Thyroid gland (tissue), 4 donors: ENCODE results near the gene OR2B2.

Experiments
- POLR2A ChIP-seq, 2 donors: fragments of 450-650 bp; IDR thresholded peaks; one replicate each; pipeline ENCODE4 v1.6.1; 2017; ENCODE audit warnings: antibody characterized with exemption in 2 of 2, mild to moderate bottlenecking in 2 of 2, moderate library complexity in 1 of 2
- TF ChIP-seq, protein P1 (sequence below), 6 experiments: fragments of 200-600 bp in 3 of 6; fragments of 450-650 bp in 3 of 6; sonication (generic) in 3 of 6; IDR thresholded peaks; one replicate each; pipeline ENCODE4 v1.5.1; 2016 to 2019; ENCODE audit warnings: antibody characterized with exemption in 6 of 6, mild to moderate bottlenecking in 2 of 6, inconsistent platforms in 1 of 6, moderate library complexity in 1 of 6

- TF ChIP-seq, protein P1, sequence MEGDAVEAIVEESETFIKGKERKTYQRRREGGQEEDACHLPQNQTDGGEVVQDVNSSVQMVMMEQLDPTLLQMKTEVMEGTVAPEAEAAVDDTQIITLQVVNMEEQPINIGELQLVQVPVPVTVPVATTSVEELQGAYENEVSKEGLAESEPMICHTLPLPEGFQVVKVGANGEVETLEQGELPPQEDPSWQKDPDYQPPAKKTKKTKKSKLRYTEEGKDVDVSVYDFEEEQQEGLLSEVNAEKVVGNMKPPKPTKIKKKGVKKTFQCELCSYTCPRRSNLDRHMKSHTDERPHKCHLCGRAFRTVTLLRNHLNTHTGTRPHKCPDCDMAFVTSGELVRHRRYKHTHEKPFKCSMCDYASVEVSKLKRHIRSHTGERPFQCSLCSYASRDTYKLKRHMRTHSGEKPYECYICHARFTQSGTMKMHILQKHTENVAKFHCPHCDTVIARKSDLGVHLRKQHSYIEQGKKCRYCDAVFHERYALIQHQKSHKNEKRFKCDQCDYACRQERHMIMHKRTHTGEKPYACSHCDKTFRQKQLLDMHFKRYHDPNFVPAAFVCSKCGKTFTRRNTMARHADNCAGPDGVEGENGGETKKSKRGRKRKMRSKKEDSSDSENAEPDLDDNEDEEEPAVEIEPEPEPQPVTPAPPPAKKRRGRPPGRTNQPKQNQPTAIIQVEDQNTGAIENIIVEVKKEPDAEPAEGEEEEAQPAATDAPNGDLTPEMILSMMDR (IDR thresholded peaks at IDR 0.05) = no peak
- TF ChIP-seq POLR2A (IDR thresholded peaks at IDR 0.05) = no peak
Observed at GRCh38 chr6:27870291-27870870, 41.8 kb downstream of the OR2B2 start.
